HG02943 (cell line): ENCODE measurements around the gene MOB4.
"Not testable (repeated sequence)": the region's sequence is repeated elsewhere in the genome, so short reads cannot be mapped to it uniquely, and the experiment has no call there.

Experiments
- ATAC-seq: cut with Tn5 transposase; IDR thresholded peaks from one replicate; pipeline ENCODE4 v1.9.1; 2021; ENCODE audit warnings: mild to moderate bottlenecking, low read depth, moderate library complexity; ENCODE audit not compliant: unreplicated experiment

Gene MOB4

GRCh38 chr2:197515739-197516392, at the start of gene MOB4:
TSS of gene MOB4 (plus strand) at chr2:197516066. CDS start at chr2:197516087, 21 bp downstream.
- ATAC-seq = peak; percentile 95

GRCh38 chr2:197472166-197472565, 43.7 kb upstream of the MOB4 start:
- no peak for ATAC-seq

- no peak for ATAC-seq
These were observed 38.1 kb upstream of the MOB4 start for GRCh38 chr2:197477797-197478196.

DNA sequence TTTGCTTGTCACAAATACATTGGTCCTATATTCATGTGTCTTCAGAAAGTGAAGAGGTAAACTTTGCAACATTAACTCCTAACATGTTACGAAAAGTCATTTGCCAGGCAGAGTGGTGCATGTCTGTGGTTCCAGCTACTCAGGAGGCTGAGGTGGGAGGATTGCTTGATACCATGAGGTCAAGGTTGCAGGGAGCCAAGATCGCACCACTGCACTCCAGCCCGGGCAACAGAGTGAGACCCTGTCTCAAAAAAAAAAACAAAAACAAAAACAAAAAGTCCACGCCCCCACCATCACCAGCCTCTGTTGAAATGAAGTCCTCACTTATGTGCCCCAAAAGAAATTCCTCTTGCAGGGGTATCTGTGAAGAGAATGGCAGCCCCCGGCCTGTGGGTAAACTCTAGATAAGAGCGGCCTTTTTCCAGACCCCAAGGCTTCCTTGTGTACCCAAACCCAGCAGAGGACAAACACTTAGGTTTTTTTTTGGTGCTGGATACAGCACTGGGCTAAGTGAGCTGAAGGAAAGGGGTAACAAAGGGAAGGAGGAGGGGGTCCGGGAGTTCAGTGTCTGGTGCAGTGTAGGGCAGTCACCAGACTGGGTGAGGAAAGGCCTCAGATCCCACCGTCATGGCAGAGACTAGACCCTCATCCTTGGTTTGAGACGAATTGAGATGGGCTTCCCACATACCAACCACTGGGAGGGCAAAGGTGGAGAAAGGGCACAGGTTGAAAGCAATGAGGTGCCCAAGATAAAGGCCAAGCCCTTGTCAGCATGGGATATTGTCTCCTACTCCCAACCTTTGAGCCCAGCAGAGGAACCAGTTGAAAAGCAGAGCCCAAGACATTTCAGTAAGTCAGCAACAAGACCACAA, 35.5 kb upstream of the MOB4 start:
- ATAC-seq = no peak

DNA sequence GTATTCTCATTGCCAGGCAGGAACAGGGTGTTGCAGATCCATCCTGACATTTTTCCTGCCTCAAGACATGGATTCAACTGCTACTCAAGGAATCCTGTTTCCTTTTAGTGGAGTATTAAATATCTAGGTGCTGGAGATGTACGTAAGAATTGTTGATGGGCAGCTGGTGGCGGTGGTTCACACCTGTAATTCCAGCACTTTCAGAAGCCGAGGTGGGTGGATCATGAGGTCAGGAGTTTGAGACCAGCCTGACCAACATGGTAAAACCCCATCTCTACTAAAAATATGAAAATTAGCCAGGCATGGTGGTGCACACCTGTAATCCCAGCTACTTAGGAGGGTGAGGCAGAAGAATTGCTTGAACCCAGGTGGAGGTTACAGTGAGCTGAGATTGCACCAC, 31.6 kb upstream of the MOB4 start:
- ATAC-seq = not testable (repeated sequence)

GRCh38 chr2:197486175-197486574, 29.7 kb upstream of the MOB4 start:
- ATAC-seq = no peak

- ATAC-seq = no peak
These were observed 28.5 kb upstream of the MOB4 start for GRCh38 chr2:197487385-197487784.

GRCh38 chr2:197495433-197496134, 20.3 kb upstream of the MOB4 start:
- no peak for ATAC-seq

GRCh38 chr2:197496695-197497094, 19.2 kb upstream of the MOB4 start:
- no peak for ATAC-seq

- no peak for ATAC-seq
These were observed 18.5 kb upstream of the MOB4 start for GRCh38 chr2:197497326-197497725.

DNA sequence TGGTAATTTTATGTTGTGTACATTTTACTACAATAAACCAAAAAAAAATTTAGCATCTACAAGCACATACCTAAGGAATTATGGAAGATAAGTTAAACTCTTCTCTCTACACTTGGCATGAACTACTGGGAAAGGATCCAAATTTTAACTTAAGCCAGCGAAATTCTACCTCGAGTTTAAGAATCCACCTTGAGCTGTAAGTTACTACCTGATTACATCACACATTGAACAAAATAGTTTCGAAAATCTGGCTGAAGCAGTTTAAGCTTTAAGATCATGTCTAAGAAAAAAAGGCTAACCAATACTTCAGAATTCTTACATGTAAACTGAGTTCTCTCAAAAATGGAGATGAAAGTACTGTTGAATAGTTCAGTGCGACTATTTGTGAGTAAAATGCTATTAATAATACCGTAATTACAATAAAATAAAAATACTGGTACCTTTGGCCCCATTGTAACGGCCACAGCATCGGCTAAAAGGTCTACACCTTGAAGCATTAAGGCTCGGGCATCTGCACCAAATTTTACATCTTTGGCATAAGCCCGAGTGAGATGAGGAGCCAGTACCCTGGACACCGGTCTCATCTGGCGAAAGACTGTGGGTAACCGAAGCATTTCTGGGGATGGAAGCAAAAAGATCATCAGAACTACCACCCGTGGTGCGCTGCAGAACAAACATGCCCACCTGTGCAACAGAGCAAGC, 17.5 kb upstream of the MOB4 start:
- ATAC-seq = no peak

DNA sequence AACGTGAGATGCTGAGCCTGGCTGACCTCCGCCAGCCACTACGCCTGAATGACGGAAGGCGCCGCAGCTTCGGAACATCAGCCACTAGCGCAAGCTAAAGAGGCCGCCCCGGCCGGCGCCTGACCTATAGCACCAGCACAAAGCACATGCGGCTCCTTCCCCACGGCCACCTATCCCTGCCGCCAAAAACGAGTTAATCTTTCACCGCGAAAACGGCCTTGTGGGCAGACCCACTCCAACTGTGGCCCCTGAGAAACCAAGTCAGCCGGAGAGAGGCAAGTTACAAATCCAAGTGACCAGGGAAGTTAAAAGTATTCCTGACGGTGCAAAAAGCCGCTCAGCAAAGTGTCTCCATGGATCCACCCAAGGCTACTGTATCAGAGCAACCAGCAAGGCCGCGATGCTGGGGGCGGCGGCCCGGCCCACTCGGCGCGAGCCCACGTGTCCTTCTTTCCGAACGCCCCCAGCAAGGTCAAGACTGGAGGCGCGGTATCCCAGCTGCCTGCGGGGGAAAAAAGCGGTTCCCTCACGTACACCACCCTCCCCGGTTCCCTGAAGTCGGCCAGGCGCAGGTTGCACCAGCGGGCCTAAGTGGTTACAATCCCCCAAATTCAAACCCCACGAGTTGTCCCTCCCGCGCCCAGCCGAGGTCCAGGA, 16.8 kb upstream of the MOB4 start:
- ATAC-seq = peak; percentile 25

GRCh38 chr2:197499594-197500502, 16.0 kb upstream of the MOB4 start, which contains the start of the genes HSPD1 and HSPE1:
TSS of gene HSPD1 (minus strand) at chr2:197499840. CDS start at chr2:197498848, 992 bp downstream.
TSS of gene HSPE1 (plus strand) at chr2:197500379. CDS start at chr2:197500437, 58 bp downstream.
- peak; percentile 75 for ATAC-seq

DNA sequence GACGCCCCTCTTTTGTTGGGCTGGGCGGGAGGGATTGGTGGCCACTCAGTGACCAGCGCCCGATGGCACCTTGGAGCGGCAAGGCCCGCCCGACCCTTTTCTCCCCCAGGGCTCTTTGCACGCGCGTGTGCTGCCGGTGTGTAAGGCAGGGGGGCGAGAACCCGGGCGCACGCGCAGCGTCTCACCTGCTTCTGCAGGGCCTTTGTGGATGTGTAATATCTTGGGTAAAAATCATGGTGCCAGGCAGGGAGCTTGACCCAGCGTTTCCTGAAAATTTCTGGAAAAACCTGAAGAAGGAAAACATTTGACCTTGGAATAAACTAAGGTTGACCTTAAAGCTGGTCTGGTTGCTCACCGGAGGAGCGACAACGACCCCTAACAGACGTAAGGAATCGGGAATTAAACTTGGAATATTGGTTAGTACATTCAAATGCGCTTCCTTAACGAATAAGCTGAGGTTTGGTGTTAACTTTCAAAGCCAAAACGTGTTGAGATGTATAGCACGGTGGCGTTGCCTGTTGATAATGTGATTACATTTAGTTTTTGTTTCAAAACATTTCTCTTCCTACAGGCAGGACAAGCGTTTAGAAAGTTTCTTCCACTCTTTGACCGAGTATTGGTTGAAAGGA, 15.2 kb upstream of the MOB4 start:
- peak; percentile 4 for ATAC-seq

- no peak for ATAC-seq
These were observed 13.7 kb upstream of the MOB4 start for GRCh38 chr2:197502201-197502600.

DNA sequence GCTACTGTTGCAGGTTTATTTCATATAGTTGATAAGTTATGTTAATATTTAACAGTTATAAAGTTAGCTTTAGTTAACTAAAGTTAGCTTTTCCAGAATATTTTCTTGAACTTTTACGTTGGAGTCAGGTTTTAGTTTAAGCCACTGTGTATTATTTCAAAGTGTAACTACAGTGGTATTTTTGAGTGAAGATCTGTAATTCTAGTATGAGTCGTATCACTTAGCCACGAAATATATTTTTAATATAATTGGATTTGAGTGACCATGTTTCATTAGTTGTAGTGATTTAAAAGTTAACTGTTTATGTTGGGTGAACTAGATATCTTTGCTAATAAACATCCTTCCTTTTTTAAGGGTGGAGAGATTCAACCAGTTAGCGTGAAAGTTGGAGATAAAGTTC, 13.2 kb upstream of the MOB4 start:
- no peak for ATAC-seq

GRCh38 chr2:197504000-197504399, 11.9 kb upstream of the MOB4 start:
- ATAC-seq = no peak

- no peak for ATAC-seq
These were observed 11.4 kb upstream of the MOB4 start for GRCh38 chr2:197504512-197504911.
